A673 (cell line): ENCODE results near the gene LCP2. TPM values are rescaled to one million over a fixed set of nuclear protein-coding genes. Genes with fewer than 3 reads are reported as not detected.

Source experiments
- BruUV-seq: library from RNA; stranded (reverse); fragments of 400-500 nt; replicated peaks from 2 replicates; lab custom pipeline; 2021; lab: Mats Ljungman, UMichigan
- CTCF ChIA-PET: fragments of 300-600 bp; sonication (Branson Sonifier 250); formaldehyde crosslinking; loops from one replicate; lab custom pipeline; 2022; ENCODE audit warnings: antibody characterized with exemption; lab: Charles Lee
- POLR2A ChIA-PET: fragments of 300-600 bp; sonication (Branson Sonifier 250); formaldehyde crosslinking; loops from one replicate; lab custom pipeline; 2022; ENCODE audit warnings: antibody characterized with exemption; ENCODE audit not compliant: low non-redundant PET; lab: Charles Lee
- DNase-seq: peaks from one replicate; pipeline ENCODE4 v3.0.0-alpha.2; 2015; ENCODE audit warnings: low spot score
- H3K27ac ChIP-seq: fragments of 200-600 bp; sonication (generic); 2 replicates; pipeline ENCODE4 v1.5.1; 2016; ENCODE audit warnings: mixed run types, low read depth, mild to moderate bottlenecking, mixed read lengths, antibody characterized with exemption, low read length; ENCODE audit not compliant: poor library complexity, severe bottlenecking
- H3K27me3 ChIP-seq: fragments of 200-600 bp; sonication (generic); replicated peaks from 2 replicates; pipeline ENCODE4 v1.6.1; 2017; ENCODE audit warnings: mixed run types, low read depth, mild to moderate bottlenecking, mixed read lengths, antibody characterized with exemption, low read length; ENCODE audit not compliant: insufficient read depth, poor library complexity
- H3K36me3 ChIP-seq: fragments of 200-600 bp; sonication (generic); 2 replicates; pipeline ENCODE4 v1.6.1; 2016; ENCODE audit warnings: mixed run types, mild to moderate bottlenecking, mixed read lengths, antibody characterized with exemption, low read length; ENCODE audit not compliant: insufficient read depth, poor library complexity, severe bottlenecking
- H3K4me1 ChIP-seq: fragments of 200-600 bp; sonication (generic); 2 replicates; pipeline ENCODE4 v1.6.1; 2017; ENCODE audit warnings: mixed run types, mild to moderate bottlenecking, mixed read lengths, antibody characterized with exemption, low read length; ENCODE audit not compliant: insufficient read depth, poor library complexity, severe bottlenecking
- H3K4me3 ChIP-seq: fragments of 200-600 bp; sonication (generic); 2 replicates; pipeline ENCODE4 v1.5.1; 2016; ENCODE audit warnings: low read depth, mixed run types, mild to moderate bottlenecking, mixed read lengths, low read length; ENCODE audit not compliant: poor library complexity, severe bottlenecking
- H3K9me3 ChIP-seq: fragments of 200-600 bp; sonication (generic); 2 replicates; pipeline ENCODE4 v1.6.1; 2016; ENCODE audit warnings: mixed run types, low read depth, mild to moderate bottlenecking, mixed read lengths, antibody characterized with exemption, low read length; ENCODE audit not compliant: poor library complexity, severe bottlenecking
- CTCF ChIP-seq: fragments of 300-800, 200-600 bp; sonication (generic); conservative IDR thresholded peaks from 2 replicates; pipeline ENCODE4 v1.5.1; 2017; ENCODE audit warnings: low read depth, mild to moderate bottlenecking, antibody characterized with exemption, low read length, moderate library complexity, mixed read lengths
- EZH2 ChIP-seq: fragments of 200-600 bp; sonication (generic); IDR thresholded peaks from 2 replicates; pipeline ENCODE4 v1.6.1; 2017; ENCODE audit warnings: borderline replicate concordance, low read depth, mild to moderate bottlenecking, mixed read lengths, antibody characterized with exemption, low read length; ENCODE audit not compliant: poor library complexity, severe bottlenecking
- intact Hi-C: fragments of 100-400 bp; cut with micrococcal nuclease; formaldehyde crosslinking; loops from one replicate; pipeline ENCODE4 v1.10.0; 2022; ENCODE audit not compliant: unreplicated experiment
- total RNA-seq: library from RNA; stranded (reverse); gene quantifications from 2 replicates; pipeline ENCODE4 v1.2.3, GENCODE V29; 2021

The LCP2 gene
- total RNA-seq, 1 experiment from 2014 or later = not detected

DNA sequence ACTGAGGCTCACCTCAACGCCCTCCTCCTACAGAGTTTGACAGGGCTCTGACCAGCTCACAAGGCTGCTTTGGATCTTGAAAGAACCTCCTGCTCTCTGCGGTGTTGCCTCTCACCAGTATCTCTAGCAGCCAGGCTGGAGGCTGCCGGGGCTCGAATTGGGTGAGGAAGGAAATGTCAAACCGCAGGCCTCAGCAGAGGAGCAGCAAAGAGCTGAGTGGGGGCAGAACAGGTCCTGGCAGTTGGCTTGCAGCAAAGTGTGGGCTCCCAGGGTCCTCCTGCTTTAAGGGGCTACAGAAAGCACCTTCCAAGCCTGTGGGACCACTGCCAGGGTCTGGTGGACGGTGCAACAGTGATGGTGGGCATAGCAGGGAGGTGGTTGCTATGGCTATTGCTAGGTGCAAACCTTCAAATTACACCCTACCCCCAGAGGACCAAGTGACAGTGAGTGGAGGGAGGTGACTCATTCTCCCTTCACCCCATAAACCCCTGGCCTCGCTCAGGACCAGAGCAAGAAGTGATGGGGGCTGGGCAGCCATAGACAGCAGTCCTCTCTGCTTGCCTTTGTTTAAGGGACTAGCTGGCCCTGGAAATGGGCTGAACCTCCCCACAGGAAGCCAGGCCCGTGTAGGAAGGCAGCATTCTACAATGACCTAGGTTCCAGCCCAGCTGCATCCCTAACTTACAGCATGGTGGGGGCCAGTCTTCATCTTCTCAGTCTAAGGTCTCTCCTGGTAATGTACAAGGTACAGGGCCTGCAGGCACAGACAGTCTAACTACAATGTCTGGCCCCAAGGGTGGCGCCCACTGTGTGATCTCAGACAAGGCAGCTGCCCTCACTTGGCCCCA, 18.7 kb downstream of the LCP2 start:
- no peak overlapping the region for H3K27ac ChIP-seq
- intact Hi-C loops = no loop called here
- TF ChIP-seq CTCF (no peak), EZH2 (no peak)
- DNase-seq = no peak
- H3K4me1 ChIP-seq = no peaks in the 10 kb centered on the region
- BruUV-seq = no TSS peak
- POLR2A ChIA-PET = no interaction called here
- CTCF ChIA-PET = no interaction called here
- no peak overlapping the region for H3K4me3 ChIP-seq
- no peaks in the 10 kb centered on the region for H3K36me3 ChIP-seq
- H3K9me3 ChIP-seq = no peaks in the 10 kb centered on the region
- no peaks in the 10 kb centered on the region for H3K27me3 ChIP-seq

- TF ChIP-seq EZH2 (no peak), CTCF (no peak)
- no peak overlapping the region for H3K4me3 ChIP-seq
- no TSS peak for BruUV-seq
- no peak for DNase-seq
- H3K4me1 ChIP-seq = no peaks in the 10 kb centered on the region
- H3K9me3 ChIP-seq = no peaks in the 10 kb centered on the region
- H3K27me3 ChIP-seq = no peaks in the 10 kb centered on the region
- no peaks in the 10 kb centered on the region for H3K36me3 ChIP-seq
- CTCF ChIA-PET = no interaction called here
- POLR2A ChIA-PET = no interaction called here
- intact Hi-C loops = no loop called here
- H3K27ac ChIP-seq = no peak overlapping the region
Measured at GRCh38 chr5:170277867-170278281, 19.7 kb downstream of the LCP2 start.

DNA sequence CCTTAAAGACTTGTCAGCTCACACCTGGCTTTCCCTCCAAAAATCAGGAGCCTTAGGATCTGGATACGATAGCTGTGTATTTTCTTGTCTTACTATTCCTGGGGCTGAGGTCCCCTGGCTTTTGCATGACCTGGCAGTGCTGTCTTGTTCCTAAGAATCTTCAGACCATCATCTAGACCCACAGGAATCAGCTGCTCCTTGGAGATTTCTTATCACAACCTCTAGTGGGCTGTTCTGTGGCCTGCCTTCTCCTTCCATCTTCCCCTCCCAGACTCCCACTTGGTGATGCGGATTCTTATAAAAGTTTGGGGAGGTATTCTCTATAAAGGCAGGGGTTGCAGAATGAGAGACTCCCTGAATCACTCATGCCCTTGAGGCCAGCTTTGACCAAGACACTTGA, 21.4 kb downstream of the LCP2 start:
- ChIA-PET POLR2A (no interaction called here), CTCF (no interaction called here)
- no TSS peak for BruUV-seq
- DNase-seq = no peak
- Histone ChIP-seq H3K4me3 (no peak overlapping the region), H3K9me3 (no peaks in the 10 kb centered on the region), H3K27me3 (no peaks in the 10 kb centered on the region), H3K36me3 (no peaks in the 10 kb centered on the region), H3K4me1 (no peaks in the 10 kb centered on the region), H3K27ac (no peak overlapping the region)
- TF ChIP-seq CTCF (no peak), EZH2 (no peak)
- intact Hi-C loops = no loop called here
